ENCODE results near the gene ACAP2. TPM values are rescaled to one million over a fixed set of nuclear protein-coding genes. Genes with fewer than 3 reads are reported as not detected.

The ACAP2 gene
- total RNA-seq, 1 experiment from 2014 or later: 57.9 TPM

DNA sequence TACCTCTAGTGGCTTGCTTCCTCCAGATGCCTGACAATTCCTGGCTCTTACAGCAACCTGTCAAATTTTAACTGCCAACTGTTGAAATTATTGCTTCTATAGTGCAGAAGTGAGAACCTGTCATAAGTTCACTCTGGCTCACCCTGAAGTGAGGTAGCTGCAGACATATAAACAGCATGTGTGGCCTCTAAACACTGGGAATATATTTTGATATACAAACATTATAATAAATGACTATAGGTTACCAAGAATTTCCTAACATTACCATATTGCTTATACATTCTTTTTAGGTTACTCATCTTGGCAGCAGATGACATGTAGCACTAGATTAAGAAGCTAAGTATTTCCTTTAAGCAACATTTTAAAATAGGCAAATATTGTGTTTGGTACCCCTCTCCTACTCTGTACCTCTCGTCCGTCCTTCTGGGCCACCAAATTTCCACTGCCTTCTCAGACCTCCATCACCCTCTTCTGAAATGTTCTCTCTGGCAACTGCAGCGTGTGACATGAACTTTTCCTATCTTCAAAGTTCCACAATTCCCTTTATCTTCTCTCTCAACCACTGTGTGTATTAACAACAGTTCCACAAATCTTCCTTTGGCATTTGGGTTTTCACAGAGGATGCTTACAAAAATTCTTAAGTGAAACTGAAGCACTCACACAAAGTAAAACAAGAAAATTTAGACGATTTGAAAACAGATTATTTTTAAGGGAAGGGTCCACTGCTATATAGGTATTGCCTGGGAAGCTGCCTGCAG lies 156.5 kb downstream of the ACAP2 start:
- no TSS peak for BruUV-seq (replicated peaks)
- intact Hi-C loops (cut with micrococcal nuclease; ENCODE audit: unreplicated experiment) (no loop called here), in situ Hi-C loops (cut with HindIII; ENCODE audit: low pct_unique_long_range_greater_than_20kb, low sequenced_read_pairs) (no loop called here)
- TF ChIP-seq, protein P1, sequence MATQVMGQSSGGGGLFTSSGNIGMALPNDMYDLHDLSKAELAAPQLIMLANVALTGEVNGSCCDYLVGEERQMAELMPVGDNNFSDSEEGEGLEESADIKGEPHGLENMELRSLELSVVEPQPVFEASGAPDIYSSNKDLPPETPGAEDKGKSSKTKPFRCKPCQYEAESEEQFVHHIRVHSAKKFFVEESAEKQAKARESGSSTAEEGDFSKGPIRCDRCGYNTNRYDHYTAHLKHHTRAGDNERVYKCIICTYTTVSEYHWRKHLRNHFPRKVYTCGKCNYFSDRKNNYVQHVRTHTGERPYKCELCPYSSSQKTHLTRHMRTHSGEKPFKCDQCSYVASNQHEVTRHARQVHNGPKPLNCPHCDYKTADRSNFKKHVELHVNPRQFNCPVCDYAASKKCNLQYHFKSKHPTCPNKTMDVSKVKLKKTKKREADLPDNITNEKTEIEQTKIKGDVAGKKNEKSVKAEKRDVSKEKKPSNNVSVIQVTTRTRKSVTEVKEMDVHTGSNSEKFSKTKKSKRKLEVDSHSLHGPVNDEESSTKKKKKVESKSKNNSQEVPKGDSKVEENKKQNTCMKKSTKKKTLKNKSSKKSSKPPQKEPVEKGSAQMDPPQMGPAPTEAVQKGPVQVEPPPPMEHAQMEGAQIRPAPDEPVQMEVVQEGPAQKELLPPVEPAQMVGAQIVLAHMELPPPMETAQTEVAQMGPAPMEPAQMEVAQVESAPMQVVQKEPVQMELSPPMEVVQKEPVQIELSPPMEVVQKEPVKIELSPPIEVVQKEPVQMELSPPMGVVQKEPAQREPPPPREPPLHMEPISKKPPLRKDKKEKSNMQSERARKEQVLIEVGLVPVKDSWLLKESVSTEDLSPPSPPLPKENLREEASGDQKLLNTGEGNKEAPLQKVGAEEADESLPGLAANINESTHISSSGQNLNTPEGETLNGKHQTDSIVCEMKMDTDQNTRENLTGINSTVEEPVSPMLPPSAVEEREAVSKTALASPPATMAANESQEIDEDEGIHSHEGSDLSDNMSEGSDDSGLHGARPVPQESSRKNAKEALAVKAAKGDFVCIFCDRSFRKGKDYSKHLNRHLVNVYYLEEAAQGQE (IDR thresholded peaks at IDR 0.05; ENCODE audit: insufficient read depth in 1 of 2, low read depth in 2 of 2, low read length in 1 of 2): no peak
- TF ChIP-seq SIN3A (IDR thresholded peaks at IDR 0.05; ENCODE audit: borderline replicate concordance, insufficient read depth, low read depth, low read length): no peak
- TF ChIP-seq TCF7L2 (IDR thresholded peaks at IDR 0.05; ENCODE audit: low read depth, low read length): no peak
- TF ChIP-seq POLR2AphosphoS5 (IDR thresholded peaks at IDR 0.05; ENCODE audit: low read depth, low read length): no peak
- TF ChIP-seq, protein P2, sequence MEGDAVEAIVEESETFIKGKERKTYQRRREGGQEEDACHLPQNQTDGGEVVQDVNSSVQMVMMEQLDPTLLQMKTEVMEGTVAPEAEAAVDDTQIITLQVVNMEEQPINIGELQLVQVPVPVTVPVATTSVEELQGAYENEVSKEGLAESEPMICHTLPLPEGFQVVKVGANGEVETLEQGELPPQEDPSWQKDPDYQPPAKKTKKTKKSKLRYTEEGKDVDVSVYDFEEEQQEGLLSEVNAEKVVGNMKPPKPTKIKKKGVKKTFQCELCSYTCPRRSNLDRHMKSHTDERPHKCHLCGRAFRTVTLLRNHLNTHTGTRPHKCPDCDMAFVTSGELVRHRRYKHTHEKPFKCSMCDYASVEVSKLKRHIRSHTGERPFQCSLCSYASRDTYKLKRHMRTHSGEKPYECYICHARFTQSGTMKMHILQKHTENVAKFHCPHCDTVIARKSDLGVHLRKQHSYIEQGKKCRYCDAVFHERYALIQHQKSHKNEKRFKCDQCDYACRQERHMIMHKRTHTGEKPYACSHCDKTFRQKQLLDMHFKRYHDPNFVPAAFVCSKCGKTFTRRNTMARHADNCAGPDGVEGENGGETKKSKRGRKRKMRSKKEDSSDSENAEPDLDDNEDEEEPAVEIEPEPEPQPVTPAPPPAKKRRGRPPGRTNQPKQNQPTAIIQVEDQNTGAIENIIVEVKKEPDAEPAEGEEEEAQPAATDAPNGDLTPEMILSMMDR (IDR thresholded peaks at IDR 0.05): no peak
- peak; percentile 53; the same call in 1 of the 2 replicates for ATAC-seq
- CTCF ChIA-PET: interaction anchor here (0.8 kb wide), 1 partner anchor 15 kb away, joined by 3 read pairs; the partner anchor contains the start of gene XXYLT1
- H3K4me3 ChIP-seq (ENCODE audit: low read depth in 2 of 2, low read length in 2 of 2): no peak overlapping the region
- H3K27ac ChIP-seq (ENCODE audit: low read length): no peak overlapping the region
- no peaks in the 10 kb centered on the region for H3K27me3 ChIP-seq (ENCODE audit: control insufficient read depth, insufficient read depth, low read length)
- no peak for DNase-seq (ENCODE audit: low read depth, low spot score)
- H3K9me3 ChIP-seq (ENCODE audit: control insufficient read depth, insufficient read depth, low read depth, low read length): no peaks in the 10 kb centered on the region
- no peaks in the 10 kb centered on the region; the same call in 1 of the 2 replicates for H3K4me1 ChIP-seq (ENCODE audit: control insufficient read depth, insufficient read depth, low read length)
- POLR2A ChIA-PET: no interaction called here
- H3K36me3 ChIP-seq (ENCODE audit: control insufficient read depth, insufficient read depth, low read length): peaks cover 8% of the 10 kb centered on the region; the same call in 1 of the 2 replicates

DNA sequence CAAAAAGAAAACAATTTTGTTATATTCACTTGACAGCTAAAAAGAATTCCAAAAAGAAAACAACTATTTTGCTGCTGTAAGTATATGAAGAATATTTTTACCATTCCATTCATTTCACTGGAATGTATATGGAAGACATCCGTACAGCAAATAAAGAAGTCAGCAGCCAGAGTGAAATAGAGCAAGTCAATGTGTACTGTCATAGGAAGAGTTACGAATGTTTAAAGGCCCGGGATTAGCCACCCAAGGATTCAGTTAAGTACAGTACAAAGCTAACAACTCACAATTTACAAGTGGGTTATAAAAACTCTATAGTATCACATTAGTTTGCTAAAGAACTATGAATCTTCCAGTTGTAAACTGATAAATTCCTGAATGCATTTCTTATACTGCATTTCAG lies 157.4 kb downstream of the ACAP2 start:
- Histone ChIP-seq H3K4me3 (ENCODE audit: low read depth in 2 of 2, low read length in 2 of 2) (no peak overlapping the region), H3K27ac (ENCODE audit: low read length) (no peak overlapping the region), H3K36me3 (ENCODE audit: control insufficient read depth, insufficient read depth, low read length) (peaks cover 8% of the 10 kb centered on the region; the same call in 1 of the 2 replicates), H3K4me1 (ENCODE audit: control insufficient read depth, insufficient read depth, low read length) (no peaks in the 10 kb centered on the region; the same call in 1 of the 2 replicates), H3K27me3 (ENCODE audit: control insufficient read depth, insufficient read depth, low read length) (no peaks in the 10 kb centered on the region), H3K9me3 (ENCODE audit: control insufficient read depth, insufficient read depth, low read depth, low read length) (no peaks in the 10 kb centered on the region)
- intact Hi-C loops (cut with micrococcal nuclease; ENCODE audit: unreplicated experiment) (no loop called here), in situ Hi-C loops (cut with HindIII; ENCODE audit: low pct_unique_long_range_greater_than_20kb, low sequenced_read_pairs) (no loop called here)
- POLR2A ChIA-PET: no interaction called here
- CTCF ChIA-PET: no interaction called here
- DNase-seq (ENCODE audit: low read depth, low spot score) (no peak), ATAC-seq (no peak)
- TF ChIP-seq POLR2AphosphoS5 (IDR thresholded peaks at IDR 0.05; ENCODE audit: low read depth, low read length): no peak
- TF ChIP-seq, protein P2 (IDR thresholded peaks at IDR 0.05): no peak
- TF ChIP-seq SIN3A (IDR thresholded peaks at IDR 0.05; ENCODE audit: borderline replicate concordance, insufficient read depth, low read depth, low read length): no peak
- TF ChIP-seq, protein P1 (IDR thresholded peaks at IDR 0.05; ENCODE audit: insufficient read depth in 1 of 2, low read depth in 2 of 2, low read length in 1 of 2): no peak
- no peak for TF ChIP-seq TCF7L2 (IDR thresholded peaks at IDR 0.05; ENCODE audit: low read depth, low read length)
- no TSS peak for BruUV-seq (replicated peaks)
